Right lung (tissue), 5 donors: ENCODE measurements around the gene KIR3DL2. TPM values are rescaled to one million over a fixed set of nuclear protein-coding genes. Genes with fewer than 3 reads are reported as not detected.

Experiments used
- polyA plus RNA-seq, 5 donors: library from polyadenylated mRNA; unstranded; fragments of 120-200 nt; gene quantifications; one replicate each; pipeline versions ENCODE4 v1.2.1 to v1.2.3, GENCODE V29; 2013; ENCODE audit warnings: inconsistent platforms in 1 of 5, low replicate concordance in 1 of 5; ENCODE audit not compliant: insufficient read length in 5 of 5, insufficient read depth in 1 of 5

KIR3DL2 gene
- polyA plus RNA-seq, 5 donors, result not detected

Other genes starting within 250 kb of the KIR3DL2 start
- gene LILRB1, start 220.0 kb upstream of the KIR3DL2 start, polyA plus RNA-seq, result 1 to 10 TPM; 1.3 to 2.1 (median 1.7) TPM
- 1 to 10 TPM; 1.1 to 1.7 (median 1.4) TPM for gene LILRB4, start 187.5 kb upstream of the KIR3DL2 start, polyA plus RNA-seq
- gene KIR3DL3, start 126.0 kb upstream of the KIR3DL2 start, polyA plus RNA-seq, result not detected
- under 1 TPM in 4 of 5 donors, not detected in 1; 0.16 to 0.35 (median 0.18) TPM for gene KIR2DL3, start 111.9 kb upstream of the KIR3DL2 start, polyA plus RNA-seq
- gene KIR2DL1, start 80.7 kb upstream of the KIR3DL2 start, polyA plus RNA-seq, result under 1 TPM in 4 of 5 donors, not detected in 1; 0.13 to 0.26 (median 0.18) TPM
- under 1 TPM in 1 of 5 donors, not detected in 4; 0.09 TPM for gene KIR2DL4, start 46.8 kb upstream of the KIR3DL2 start, polyA plus RNA-seq
- under 1 TPM in 3 of 5 donors, not detected in 2; 0.12 to 0.16 (median 0.13) TPM for gene KIR3DL1, start 34.0 kb upstream of the KIR3DL2 start, polyA plus RNA-seq
- gene KIR2DS4, start 17.8 kb upstream of the KIR3DL2 start, polyA plus RNA-seq, result under 1 TPM in 3 of 5 donors, not detected in 2; 0.10 to 0.47 (median 0.19) TPM
- under 1 TPM; 0.35 to 0.73 (median 0.60) TPM for gene FCAR, start 23.8 kb downstream of the KIR3DL2 start, polyA plus RNA-seq
- gene NCR1, start 55.7 kb downstream of the KIR3DL2 start, polyA plus RNA-seq, result 1 to 10 TPM in 1 of 5 donors, under 1 TPM in 4; 0.19 to 1.8 (median 0.33) TPM
- gene NLRP7, start 97.1 kb downstream of the KIR3DL2 start, polyA plus RNA-seq, result under 1 TPM in 2 of 5 donors, not detected in 3; 0.07 to 0.11 TPM
- gene NLRP2, start 115.9 kb downstream of the KIR3DL2 start, polyA plus RNA-seq, result 10 to 100 TPM in 1 of 5 donors, 1 to 10 TPM in 4; 6.7 to 13.3 (median 9.2) TPM
- 1 to 10 TPM in 1 of 5 donors, under 1 TPM in 4; 0.69 to 1.6 (median 0.83) TPM for gene GP6, start 187.8 kb downstream of the KIR3DL2 start, polyA plus RNA-seq
- gene RDH13, start 212.7 kb downstream of the KIR3DL2 start, polyA plus RNA-seq, result 10 to 100 TPM in 3 of 5 donors, 1 to 10 TPM in 2; 7.4 to 15.0 (median 12.5) TPM
- gene EPS8L1, start 225.4 kb downstream of the KIR3DL2 start, polyA plus RNA-seq, result 10 to 100 TPM in 3 of 5 donors, 1 to 10 TPM in 2; 4.2 to 16.4 (median 12.4) TPM